K562 (cell line): ENCODE data around the gene TMEM88. TPM values are rescaled to one million over a fixed set of nuclear protein-coding genes. Genes with fewer than 3 reads are reported as not detected.

Source experiments
- ATAC-seq: fragments of 200-7000 bp; cut with Tn5 transposase; 3 replicates; pipeline ENCODE4 v1.9.1; 2020; ENCODE audit warnings: moderate library complexity
- BruUV-seq: library from RNA; stranded (reverse); fragments of 400-500 nt; replicated peaks from 2 replicates; lab custom pipeline; 2021; lab: Mats Ljungman, UMichigan
- CTCF ChIA-PET: fragments of 300-600 bp; formaldehyde crosslinking; extraction: SDS; loops from one replicate; lab custom pipeline; 2021; ENCODE audit warnings: low intra/inter-chr PET ratio; lab: Yijun Ruan, JAX
- POLR2A ChIA-PET: fragments of 300-600, 350-650 bp; sonication (Branson Sonifier 250); formaldehyde crosslinking; extraction: SDS; loops from one replicate; lab custom pipeline; 2021; ENCODE audit warnings: antibody characterized with exemption, inconsistent platforms; lab: Yijun Ruan, JAX
- DNase-seq, 4 experiments: peaks; one replicate each; pipeline versions ENCODE4 v3.0.0 to v3.0.0-alpha.2; 2011 to 2018; ENCODE audit warnings: low spot score in 3 of 4, mixed read lengths in 3 of 4; ENCODE audit errors: extremely low read depth in 1 of 4
- FAIRE-seq: peaks from 2 replicates; lab custom pipeline; 2011; peaks lifted over from hg19 to GRCh38; lab: Jason Lieb, UNC
- H2AFZ ChIP-seq: 2 replicates; pipeline ENCODE4 v1.6.0; 2011; ENCODE audit warnings: low read depth, low read length, control low read depth, inconsistent platforms
- H3K27ac ChIP-seq: fragments of 200-600 bp; 3 replicates; pipeline ENCODE4 v1.8.0; 2011; ENCODE audit warnings: low read depth, mild to moderate bottlenecking, control low read depth, inconsistent platforms, low read length, moderate library complexity, mixed read lengths; ENCODE audit errors: extremely low read depth
- H3K27me3 ChIP-seq, 2 experiments: fragments of 300-600 bp in 1 of 2; 2 replicates in 1 of 2; 3 replicates in 1 of 2; pipeline versions ENCODE4 v1.6.0 to v1.8.0; 2011; ENCODE audit warnings: inconsistent platforms in 2 of 2, low read length in 2 of 2, mild to moderate bottlenecking in 1 of 2, mixed read lengths in 1 of 2, moderate library complexity in 1 of 2; ENCODE audit not compliant: control insufficient read depth in 2 of 2, insufficient read depth in 2 of 2
- H3K36me3 ChIP-seq: fragments of 300-600 bp; 3 replicates; pipeline ENCODE4 v1.8.0; 2011; ENCODE audit warnings: mild to moderate bottlenecking, low read length, inconsistent platforms; ENCODE audit not compliant: control insufficient read depth, insufficient read depth
- H3K4me1 ChIP-seq, 2 experiments: fragments of 200-600 bp in 1 of 2; replicated peaks in 1 of 2; 2 replicates in 1 of 2; 3 replicates in 1 of 2; pipeline versions ENCODE4 v1.5.1 to v1.8.0; 2011; ENCODE audit warnings: inconsistent platforms in 2 of 2, low read length in 2 of 2, mild to moderate bottlenecking in 1 of 2, mixed read lengths in 1 of 2, moderate library complexity in 1 of 2; ENCODE audit not compliant: control insufficient read depth in 2 of 2, insufficient read depth in 2 of 2
- H3K4me2 ChIP-seq: 2 replicates; pipeline ENCODE4 v1.6.1; 2011; ENCODE audit warnings: low read length, control low read depth, inconsistent platforms, mixed read lengths; ENCODE audit not compliant: insufficient read depth
- H3K4me3 ChIP-seq: fragments of 200-600 bp; sonication (generic), shearing (Covaris generic); 2 replicates; pipeline ENCODE4 v1.5.1; 2016; ENCODE audit warnings: control low read depth, inconsistent platforms
- H3K79me2 ChIP-seq: fragments of 200-600 bp; 3 replicates; pipeline ENCODE4 v1.8.0; 2011; ENCODE audit warnings: low read length, inconsistent platforms; ENCODE audit not compliant: control insufficient read depth, insufficient read depth
- H3K9ac ChIP-seq, 2 experiments: 2 replicates each; pipeline versions ENCODE4 v1.6.0 to v1.6.1; 2011; ENCODE audit warnings: low read depth in 2 of 2, low read length in 2 of 2, control low read depth in 1 of 2, inconsistent platforms in 1 of 2, mild to moderate bottlenecking in 1 of 2, mixed read lengths in 1 of 2; ENCODE audit not compliant: insufficient read depth in 1 of 2
- H3K9me1 ChIP-seq: one replicate; pipeline ENCODE4 v1.6.0; 2011; ENCODE audit warnings: inconsistent platforms, mild to moderate bottlenecking, low read length, moderate library complexity; ENCODE audit not compliant: control insufficient read depth, insufficient read depth
- H3K9me3 ChIP-seq: replicated peaks from 2 replicates; pipeline ENCODE4 v1.5.1; 2011; ENCODE audit warnings: low read depth, low read length, inconsistent platforms; ENCODE audit not compliant: control insufficient read depth, insufficient read depth
- H4K20me1 ChIP-seq: replicated peaks from 2 replicates; pipeline ENCODE4 v1.6.1; 2011; ENCODE audit warnings: low read length, inconsistent platforms, mixed read lengths; ENCODE audit not compliant: control insufficient read depth, insufficient read depth
- HDGF ChIP-seq: fragments of 450-650 bp; IDR thresholded peaks from 2 replicates; pipeline ENCODE4 v1.6.1; 2016
- MTA3 ChIP-seq: fragments of 450-650 bp; formaldehyde crosslinking; IDR thresholded peaks from 2 replicates; pipeline ENCODE4 v1.6.1; 2017; ENCODE audit warnings: mild to moderate bottlenecking, borderline replicate concordance
- NFRKB ChIP-seq: fragments of 450-650 bp; IDR thresholded peaks from 2 replicates; pipeline ENCODE4 v1.6.1; 2016; ENCODE audit warnings: low read depth
- WGBS: fragments of 100-300 bp; shearing (Covaris generic); methylation state at CpG from one replicate; pipeline ENCODE4 v1.1.6; 2016; ENCODE audit warnings: low coverage, mixed read lengths; ENCODE audit not compliant: insufficient coverage; ENCODE audit errors: missing lambda C conversion rate; 5-methylcytosine and 5-hydroxymethylcytosine counted together
- in situ Hi-C: fragments of 300-500 bp; cut with MboI; formaldehyde crosslinking; loops from 4 replicates; pipeline ENCODE4 v1.15.0; 2018; ENCODE audit warnings: inconsistent platforms, mixed read lengths
- intact Hi-C: fragments of 100-400 bp; cut with micrococcal nuclease; formaldehyde crosslinking; loops from 2 replicates; pipeline ENCODE4 v1.14.2; 2022
- polyA plus RNA-seq, 8 experiments: library from polyadenylated mRNA; depleted of rRNA in 4 of 8; stranded (reverse) in 5 of 8; unstranded in 3 of 8; fragments of >200 nt; fragmentation: Nextera tagmentation in 2 of 8; fragmentation: Illumina TruSeq in 1 of 8; extraction: Ambion mirVana in 2 of 8; extraction: Trizol in 1 of 8; gene quantifications; 2 replicates each; pipeline versions ENCODE4 v1.2.1 to v1.2.3, GENCODE V29; 2011 to 2014; ENCODE audit warnings: inconsistent platforms in 1 of 8, missing spikeins in 1 of 8
- total RNA-seq, 7 experiments: library from RNA; depleted of rRNA in 6 of 7; stranded (reverse); fragments of >200 nt in 6 of 7; fragmentation: Illumina TruSeq in 2 of 7; extraction: Trizol in 2 of 7; gene quantifications; 2 replicates each; pipeline versions ENCODE4 v1.2.1 to v1.2.3, GENCODE V29; 2011 to 2021; ENCODE audit warnings: low replicate concordance in 1 of 7
- TF ChIP-seq, protein P1 (sequence below), 2 experiments: fragments of 450-650 bp in 1 of 2; sonication (generic) in 1 of 2; formaldehyde crosslinking in 1 of 2; IDR thresholded peaks in 1 of 2; conservative IDR thresholded peaks in 1 of 2; 2 replicates each; pipeline versions ENCODE4 v1.6.1 to v1.8.1; 2016 to 2023; ENCODE audit warnings: mild to moderate bottlenecking in 2 of 2, moderate library complexity in 2 of 2, inconsistent platforms in 1 of 2, missing genetic modification reagents in 1 of 2

Gene TMEM88
- total and polyA plus RNA-seq, 9 of the 15 experiments (the other 6 are each of a cell fraction or from before 2014, with no cell fraction given): 0.10 to 1.4 (median 0.36) TPM; not detected in 3

DNA sequence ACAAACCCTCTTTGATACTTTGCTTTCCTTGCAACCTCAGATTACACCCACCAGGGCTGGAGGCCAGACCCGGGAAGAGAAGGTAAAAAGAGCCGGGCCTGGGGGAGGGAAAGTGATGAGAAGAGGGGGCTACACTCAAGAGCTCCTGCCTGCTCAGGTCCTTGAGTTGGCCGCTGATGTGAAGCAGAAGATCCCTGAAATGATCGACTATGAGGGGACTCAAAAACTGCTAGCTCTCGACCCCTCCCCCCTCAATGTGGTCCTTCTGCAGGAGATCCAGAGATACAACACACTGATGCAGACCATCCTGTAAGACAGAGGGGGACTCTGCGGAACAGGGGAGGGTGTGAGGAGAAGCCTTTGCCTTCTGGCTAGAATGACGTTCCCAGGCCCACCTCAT lies 23.6 kb upstream of the TMEM88 start:
- no peak overlapping the region for H3K27ac ChIP-seq
- TF ChIP-seq NFRKB (no peak), HDGF (no peak), MTA3 (no peak)
- TF ChIP-seq, protein P1, sequence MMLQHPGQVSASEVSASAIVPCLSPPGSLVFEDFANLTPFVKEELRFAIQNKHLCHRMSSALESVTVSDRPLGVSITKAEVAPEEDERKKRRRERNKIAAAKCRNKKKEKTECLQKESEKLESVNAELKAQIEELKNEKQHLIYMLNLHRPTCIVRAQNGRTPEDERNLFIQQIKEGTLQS (IDR thresholded peaks at IDR 0.05): no peak
- TF ChIP-seq, protein P1 (CRISPR knock-in tag; conservative IDR thresholded peaks at IDR 0.05): no peak
- TF ChIP-seq, all 486 proteins: peak for 0
- Histone ChIP-seq H3K27me3 (peaks cover 14 to 17% of the 10 kb centered on the region in 2 experiments; a peak in 4 of 5 replicates), H3K79me2 (no peaks in the 10 kb centered on the region; the same call in 2 of the 3 replicates), H2AFZ (no peak overlapping the region), H3K9ac (no peak overlapping the region), H3K4me1 (peaks cover 4 to 33% of the 10 kb centered on the region in 2 experiments; a peak in 4 of 5 replicates), H3K9me1 (no peaks in the 10 kb centered on the region), H3K9me3 (no peaks in the 10 kb centered on the region), H3K4me2 (no peak overlapping the region), H3K4me3 (no peak overlapping the region), H4K20me1 (no peaks in the 10 kb centered on the region), H3K36me3 (no peaks in the 10 kb centered on the region)
- POLR2A ChIA-PET: no interaction called here
- ATAC-seq (no peak), FAIRE-seq (no peak), DNase-seq (no peak)
- 12% methylated on average over 4 of the region's 7 CpGs for WGBS
- CTCF ChIA-PET: no interaction called here
- intact Hi-C loops (loop anchor here (10.0 kb wide), 2 partner anchors 64 to 294 kb away; partner anchors contain the start of gene HES7), in situ Hi-C loops (no loop called here)
- BruUV-seq: no TSS peak
